Measurements from ENCODE around the gene PPFIBP2.
A peak's percentile ranks its signal among the peaks of the same experiment; 100 is the strongest.

- 0 out of 2 replicates have a peak, but pooled peaks have one; percentile 7 for TF ChIP-seq ZNF263 (CRISPR knock-in tag; IDR thresholded peaks at IDR 0.05)
- TF ChIP-seq, protein P1, sequence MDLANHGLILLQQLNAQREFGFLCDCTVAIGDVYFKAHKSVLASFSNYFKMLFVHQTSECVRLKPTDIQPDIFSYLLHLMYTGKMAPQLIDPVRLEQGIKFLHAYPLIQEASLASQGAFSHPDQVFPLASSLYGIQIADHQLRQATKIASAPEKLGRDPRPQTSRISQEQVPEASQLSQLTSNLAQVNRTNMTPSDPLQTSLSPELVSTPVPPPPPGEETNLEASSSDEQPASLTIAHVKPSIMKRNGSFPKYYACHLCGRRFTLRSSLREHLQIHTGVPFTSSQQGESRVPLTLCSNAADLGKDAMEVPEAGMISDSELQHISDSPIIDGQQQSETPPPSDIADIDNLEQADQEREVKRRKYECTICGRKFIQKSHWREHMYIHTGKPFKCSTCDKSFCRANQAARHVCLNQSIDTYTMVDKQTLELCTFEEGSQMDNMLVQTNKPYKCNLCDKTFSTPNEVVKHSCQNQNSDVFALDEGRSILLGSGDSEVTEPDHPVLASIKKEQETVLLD (CRISPR knock-in tag; IDR thresholded peaks at IDR 0.05; ENCODE audit: low read depth): no peak
- no peak for TF ChIP-seq CTCF (CRISPR knock-in tag; IDR thresholded peaks at IDR 0.05)
- TF ChIP-seq, protein P2, sequence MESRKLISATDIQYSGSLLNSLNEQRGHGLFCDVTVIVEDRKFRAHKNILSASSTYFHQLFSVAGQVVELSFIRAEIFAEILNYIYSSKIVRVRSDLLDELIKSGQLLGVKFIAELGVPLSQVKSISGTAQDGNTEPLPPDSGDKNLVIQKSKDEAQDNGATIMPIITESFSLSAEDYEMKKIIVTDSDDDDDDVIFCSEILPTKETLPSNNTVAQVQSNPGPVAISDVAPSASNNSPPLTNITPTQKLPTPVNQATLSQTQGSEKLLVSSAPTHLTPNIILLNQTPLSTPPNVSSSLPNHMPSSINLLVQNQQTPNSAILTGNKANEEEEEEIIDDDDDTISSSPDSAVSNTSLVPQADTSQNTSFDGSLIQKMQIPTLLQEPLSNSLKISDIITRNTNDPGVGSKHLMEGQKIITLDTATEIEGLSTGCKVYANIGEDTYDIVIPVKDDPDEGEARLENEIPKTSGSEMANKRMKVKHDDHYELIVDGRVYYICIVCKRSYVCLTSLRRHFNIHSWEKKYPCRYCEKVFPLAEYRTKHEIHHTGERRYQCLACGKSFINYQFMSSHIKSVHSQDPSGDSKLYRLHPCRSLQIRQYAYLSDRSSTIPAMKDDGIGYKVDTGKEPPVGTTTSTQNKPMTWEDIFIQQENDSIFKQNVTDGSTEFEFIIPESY (CRISPR knock-in tag; IDR thresholded peaks at IDR 0.05): peak; percentile 46; the same call in 1 of the 2 replicates
- no peak for TF ChIP-seq RAD21 (CRISPR knock-in tag; IDR thresholded peaks at IDR 0.05)
- TF ChIP-seq GABPA (IDR thresholded peaks at IDR 0.05; ENCODE audit: low read depth, low read length): no peak
- TF ChIP-seq GABPA (CRISPR knock-in tag; IDR thresholded peaks at IDR 0.05; ENCODE audit: low read depth): no peak
- no peak for TF ChIP-seq STAT6 (CRISPR knock-in tag; IDR thresholded peaks at IDR 0.05; ENCODE audit: borderline replicate concordance)
- no peak for TF ChIP-seq ZFP36 (IDR thresholded peaks at IDR 0.05; ENCODE audit: borderline replicate concordance, low read depth, low read length, partially characterized antibody)
- no peak for TF ChIP-seq ZNF432 (CRISPR knock-in tag; IDR thresholded peaks at IDR 0.05; ENCODE audit: borderline replicate concordance)
- no peak for TF ChIP-seq JUNB (CRISPR knock-in tag; IDR thresholded peaks at IDR 0.05; ENCODE audit: borderline replicate concordance)
- TF ChIP-seq ZBTB7A (CRISPR knock-in tag; IDR thresholded peaks at IDR 0.05): no peak
These were observed 141.7 kb downstream of the PPFIBP2 start for GRCh38 chr11:7655253-7656217.
